HG03159 (cell line): ENCODE results near the gene LRWD1.

Source experiments
- ATAC-seq: cut with Tn5 transposase; IDR thresholded peaks from one replicate; pipeline ENCODE4 v1.9.1; 2021; ENCODE audit warnings: mild to moderate bottlenecking, moderate library complexity; ENCODE audit not compliant: unreplicated experiment

LRWD1 gene

GRCh38 chr7:102464577-102465280, at the start of gene LRWD1, which contains the start of gene ALKBH4:
Gene LRWD1, plus strand, starts transcription at chr7:102464984. Its CDS starts 97 bp downstream, at chr7:102465081.
Gene ALKBH4, minus strand, starts transcription at chr7:102464863. Its CDS starts 27 bp downstream, at chr7:102464836.
- ATAC-seq, result peak; percentile 83

DNA sequence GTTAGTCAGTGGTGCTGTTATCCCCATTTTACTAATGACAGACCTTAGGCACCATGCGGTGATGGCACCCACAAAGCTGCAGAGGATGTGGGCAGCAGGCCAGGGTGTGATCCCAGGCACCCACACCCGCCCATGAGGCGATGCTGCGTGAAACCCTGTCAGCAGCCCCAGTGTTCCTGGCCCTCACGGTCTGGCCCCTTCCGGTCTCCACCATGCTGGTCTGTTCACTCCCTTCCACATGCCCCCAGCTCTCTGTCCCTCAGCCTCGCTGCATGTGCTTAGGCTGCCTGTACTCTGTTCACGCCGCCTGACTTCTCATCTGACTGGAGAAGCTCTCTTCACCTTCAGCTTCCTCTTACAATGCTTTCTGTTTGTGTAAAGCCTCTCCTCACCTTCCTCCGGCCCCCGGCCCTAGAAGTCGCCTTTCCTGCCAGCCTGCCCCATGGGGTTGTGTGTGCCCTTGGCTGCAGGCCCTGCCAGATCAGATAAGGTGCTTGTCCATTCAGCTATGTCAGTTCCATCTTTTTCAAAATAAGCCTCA, 49.0 kb upstream of the LRWD1 start:
- ATAC-seq, result no peak

DNA sequence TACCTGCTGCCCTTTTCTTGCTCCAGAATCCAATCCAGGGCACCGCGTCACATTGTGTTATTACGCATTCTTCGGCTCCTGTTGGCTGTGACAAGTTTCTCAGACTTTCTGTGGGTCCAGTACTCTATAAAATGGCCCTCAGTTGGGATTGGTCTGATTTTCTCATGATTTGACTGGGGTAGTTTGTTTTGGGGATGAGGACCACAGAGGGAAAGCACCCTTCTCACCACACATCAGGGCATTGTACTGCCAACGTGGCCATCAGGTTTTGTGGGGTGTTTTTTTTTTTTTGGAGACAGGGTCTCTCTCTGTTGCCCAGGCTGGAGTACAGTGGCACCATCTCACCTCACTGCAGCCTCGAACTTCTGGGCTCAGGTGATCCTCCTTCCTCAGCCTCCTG, 48.4 kb upstream of the LRWD1 start:
- no peak for ATAC-seq

DNA sequence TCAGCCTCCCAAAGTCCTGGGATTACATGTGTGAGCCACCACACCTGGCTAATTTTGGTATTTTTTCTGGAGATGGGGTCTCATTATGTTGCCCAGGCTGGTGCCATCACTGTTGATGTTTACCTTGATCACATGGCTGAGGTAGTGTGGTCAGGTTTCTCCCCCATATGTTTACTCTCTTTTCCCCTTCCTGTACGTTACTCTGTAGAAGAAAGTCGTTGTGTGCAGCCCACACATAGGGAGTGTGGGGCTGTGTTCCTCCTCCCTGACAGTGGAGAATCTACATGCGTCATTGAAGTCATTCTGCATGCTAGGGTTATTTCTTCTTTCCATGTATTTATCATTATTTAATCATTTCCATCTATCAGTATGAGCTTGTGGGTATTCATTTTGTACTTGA, 47.7 kb upstream of the LRWD1 start:
- no peak for ATAC-seq

GRCh38 chr7:102418592-102418991, 46.2 kb upstream of the LRWD1 start:
- ATAC-seq, result no peak

- no peak for ATAC-seq
Observed at GRCh38 chr7:102421706-102422240, 43.0 kb upstream of the LRWD1 start.

DNA sequence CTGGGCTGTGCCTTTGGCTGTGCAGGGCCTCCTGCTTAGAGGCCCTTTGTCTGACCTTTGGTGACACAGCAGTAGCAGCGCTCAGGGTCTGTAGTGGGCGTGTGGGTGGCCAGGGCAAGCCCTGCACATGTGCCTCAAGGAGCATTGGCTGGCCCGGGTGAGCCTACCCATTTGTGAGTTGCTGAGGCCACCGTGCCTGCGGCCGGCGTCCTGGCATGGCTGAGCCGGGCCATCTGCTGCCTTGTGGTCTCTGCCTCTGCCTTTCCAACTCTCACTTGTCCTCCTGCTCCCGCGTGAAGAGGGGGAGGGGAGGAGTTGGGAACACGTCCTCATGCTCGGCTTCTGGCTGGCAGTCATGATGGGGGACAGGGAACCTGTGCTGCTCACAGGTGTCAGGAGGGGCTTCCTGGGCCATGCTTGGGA, 40.6 kb upstream of the LRWD1 start:
- no peak for ATAC-seq

DNA sequence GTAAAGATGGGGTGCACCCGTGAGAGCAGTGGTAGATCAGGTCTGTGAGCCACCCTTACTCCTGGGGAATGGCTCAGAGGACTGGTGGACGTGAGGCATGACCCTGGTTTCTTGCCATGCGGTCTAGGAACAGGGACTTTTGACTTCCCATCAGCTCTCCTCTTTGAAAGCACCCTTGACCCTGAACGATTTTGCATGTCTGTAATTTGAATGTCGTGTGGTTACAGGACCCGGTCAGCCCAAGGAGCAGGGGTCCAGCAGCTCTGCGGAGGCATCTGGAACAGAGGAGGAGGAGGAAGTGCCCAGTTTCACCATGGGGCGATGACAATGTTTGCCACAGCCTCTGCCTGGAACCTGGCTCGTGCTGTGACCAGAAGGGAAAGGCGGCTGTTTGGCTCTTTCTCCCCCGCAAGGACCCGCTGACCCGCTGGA, 40.0 kb upstream of the LRWD1 start:
- ATAC-seq, result no peak

- peak; percentile 62 for ATAC-seq
Observed at GRCh38 chr7:102425639-102426267, 39.0 kb upstream of the LRWD1 start.

- peak; percentile 51 for ATAC-seq
Observed at GRCh38 chr7:102426268-102427018, 38.3 kb upstream of the LRWD1 start.

- no peak for ATAC-seq
Observed at GRCh38 chr7:102427019-102427405, 37.8 kb upstream of the LRWD1 start.

- no peak for ATAC-seq
Observed at GRCh38 chr7:102429141-102429899, 35.5 kb upstream of the LRWD1 start.

- peak; percentile 28 for ATAC-seq
Observed at GRCh38 chr7:102431617-102432298, 33.0 kb upstream of the LRWD1 start.

- peak; percentile 27 for ATAC-seq
Observed at GRCh38 chr7:102432442-102433218, 32.2 kb upstream of the LRWD1 start.

GRCh38 chr7:102433219-102434038, 31.4 kb upstream of the LRWD1 start, which contains the start of gene ORAI2:
Gene ORAI2, plus strand, starts transcription at chr7:102433575. Its CDS starts 5,382 bp downstream, at chr7:102438957.
- ATAC-seq, result peak; percentile 57

DNA sequence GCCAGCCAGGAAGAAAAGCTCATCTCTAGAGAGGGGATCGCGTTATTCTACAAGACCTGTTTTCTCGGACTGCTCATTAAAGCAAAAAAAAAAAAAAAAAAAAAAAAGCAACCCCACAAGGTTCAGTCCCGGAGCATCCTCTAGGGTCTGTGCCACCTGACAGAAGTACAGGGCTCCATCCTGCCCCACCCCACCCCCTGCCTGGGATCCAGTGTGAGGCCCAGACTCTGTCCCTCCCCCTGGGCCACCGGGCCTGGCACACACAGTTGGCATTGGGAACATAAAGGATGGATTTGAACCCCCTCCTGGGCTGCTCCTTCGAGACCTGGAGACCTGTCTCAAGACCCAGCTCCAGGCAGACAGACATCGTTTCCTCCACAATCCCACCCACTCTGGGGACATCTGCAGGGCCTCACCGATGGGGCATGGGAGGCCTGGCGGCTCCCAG, 30.7 kb upstream of the LRWD1 start:
- peak; percentile 12 for ATAC-seq

DNA sequence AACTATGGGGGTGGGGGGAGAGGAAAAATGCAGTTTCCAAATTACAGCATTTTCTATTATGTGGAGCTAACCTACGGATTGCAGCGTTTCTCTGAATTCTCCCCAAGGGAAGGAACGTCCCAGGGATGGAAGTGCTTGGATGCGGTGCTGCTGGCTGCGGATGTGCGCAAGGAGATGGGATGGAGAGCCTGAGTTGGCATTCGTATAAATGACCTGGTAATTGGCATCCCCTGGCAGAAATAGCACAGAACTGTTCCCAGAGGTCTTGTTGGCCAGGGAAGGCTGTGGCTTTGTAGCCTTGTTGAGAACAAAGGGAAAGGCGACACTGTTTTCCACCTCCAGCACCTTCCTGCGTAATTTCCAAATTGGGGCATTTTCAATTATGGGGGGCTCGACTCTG, 28.7 kb upstream of the LRWD1 start:
- no peak for ATAC-seq
